SJCRH30 (cell line): Measurements from ENCODE around the gene GEMIN7. TPM values are rescaled to one million over a fixed set of nuclear protein-coding genes. Genes with fewer than 3 reads are reported as not detected.

Source experiments
- DNase-seq, 2 experiments: peaks; one replicate each; pipeline ENCODE4 v3.0.0-alpha.2; 2015 to 2020
- H3K27ac ChIP-seq: fragments of 250-450 bp; sonication (Bioruptor Pico); 2 replicates; pipeline ENCODE4 v1.5.1; 2020; ENCODE audit warnings: mild to moderate bottlenecking, moderate library complexity
- H3K27me3 ChIP-seq: fragments of 250-450 bp; sonication (Bioruptor Pico); 2 replicates; pipeline ENCODE4 v1.5.1; 2020; ENCODE audit warnings: mild to moderate bottlenecking, moderate library complexity
- H3K36me3 ChIP-seq: fragments of 250-450 bp; sonication (Bioruptor Pico); 2 replicates; pipeline ENCODE4 v1.5.1; 2020; ENCODE audit warnings: mild to moderate bottlenecking, moderate library complexity
- H3K4me1 ChIP-seq: fragments of 250-450 bp; sonication (Bioruptor Pico); 2 replicates; pipeline ENCODE4 v1.5.1; 2020; ENCODE audit warnings: mild to moderate bottlenecking, moderate library complexity
- H3K4me3 ChIP-seq: fragments of 250-450 bp; sonication (Bioruptor Pico); 2 replicates; pipeline ENCODE4 v1.5.1; 2020; ENCODE audit warnings: mild to moderate bottlenecking, moderate library complexity
- H3K9me3 ChIP-seq: fragments of 250-450 bp; sonication (Bioruptor Pico); replicated peaks from 2 replicates; pipeline ENCODE4 v1.5.1; 2020; ENCODE audit warnings: mild to moderate bottlenecking, moderate library complexity
- total RNA-seq: library from RNA; depleted of rRNA; stranded (reverse); fragments of >200 nt; shearing (Covaris generic); gene quantifications from 2 replicates; pipeline ENCODE4 v1.2.3, GENCODE V29; 2014

The GEMIN7 gene
- total RNA-seq, 1 experiment from 2014 or later, result 37.9 TPM

DNA sequence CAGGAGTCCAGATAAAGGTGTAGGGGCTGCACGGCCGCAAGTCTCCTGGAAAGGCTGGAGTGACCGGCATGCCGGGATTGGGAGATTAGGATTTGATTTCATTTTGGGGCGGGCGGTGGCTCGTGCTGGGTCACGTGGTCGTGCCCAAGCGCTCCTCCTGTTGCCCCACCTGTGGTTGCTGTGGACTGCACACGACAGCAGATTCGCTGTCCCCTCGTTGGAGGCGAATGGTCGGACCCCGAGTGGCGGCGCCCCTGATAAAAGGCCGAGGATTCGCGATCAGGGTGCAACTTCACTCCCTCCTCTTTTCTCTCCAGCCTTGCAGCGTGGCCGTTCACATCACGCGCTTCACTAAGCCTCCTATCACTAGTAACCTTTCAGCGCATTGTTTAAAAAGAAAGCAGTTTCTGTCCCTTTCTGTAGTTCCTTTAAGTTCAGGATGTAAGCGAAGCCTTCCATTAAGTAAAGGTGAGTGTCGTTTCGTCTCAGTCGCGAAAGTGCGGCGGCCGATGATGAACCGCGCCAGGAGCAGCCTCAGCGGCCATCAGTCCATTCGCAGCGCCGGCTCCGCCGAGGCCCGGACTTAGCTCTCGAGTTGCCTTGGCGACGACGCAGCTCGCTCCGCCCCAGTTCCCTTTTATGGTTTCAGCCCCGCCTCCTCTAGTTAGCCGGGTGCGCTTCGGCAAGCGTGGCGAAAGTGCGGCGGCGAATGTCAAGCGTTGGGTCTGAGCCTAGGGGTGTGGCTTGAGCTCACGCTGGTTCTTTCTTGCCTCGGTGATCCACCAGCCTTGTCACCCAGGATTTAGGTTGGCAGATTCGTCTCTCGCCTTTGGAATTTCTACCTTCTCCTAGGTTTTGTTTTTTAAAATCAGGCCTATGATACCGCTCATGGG is 12.2 kb downstream of the GEMIN7 start:
- peak overlapping the region; percentile 92; the same call in 1 of the 2 replicates for H3K27ac ChIP-seq
- peak overlapping the region; percentile 86 for H3K4me3 ChIP-seq
- peaks cover 4% of the 10 kb centered on the region; the same call in 1 of the 2 replicates for H3K36me3 ChIP-seq
- no peaks in the 10 kb centered on the region for H3K9me3 ChIP-seq
- H3K27me3 ChIP-seq, result no peaks in the 10 kb centered on the region
- H3K4me1 ChIP-seq, result no peaks in the 10 kb centered on the region
- DNase-seq, result peak; percentile 84 to 89

DNA sequence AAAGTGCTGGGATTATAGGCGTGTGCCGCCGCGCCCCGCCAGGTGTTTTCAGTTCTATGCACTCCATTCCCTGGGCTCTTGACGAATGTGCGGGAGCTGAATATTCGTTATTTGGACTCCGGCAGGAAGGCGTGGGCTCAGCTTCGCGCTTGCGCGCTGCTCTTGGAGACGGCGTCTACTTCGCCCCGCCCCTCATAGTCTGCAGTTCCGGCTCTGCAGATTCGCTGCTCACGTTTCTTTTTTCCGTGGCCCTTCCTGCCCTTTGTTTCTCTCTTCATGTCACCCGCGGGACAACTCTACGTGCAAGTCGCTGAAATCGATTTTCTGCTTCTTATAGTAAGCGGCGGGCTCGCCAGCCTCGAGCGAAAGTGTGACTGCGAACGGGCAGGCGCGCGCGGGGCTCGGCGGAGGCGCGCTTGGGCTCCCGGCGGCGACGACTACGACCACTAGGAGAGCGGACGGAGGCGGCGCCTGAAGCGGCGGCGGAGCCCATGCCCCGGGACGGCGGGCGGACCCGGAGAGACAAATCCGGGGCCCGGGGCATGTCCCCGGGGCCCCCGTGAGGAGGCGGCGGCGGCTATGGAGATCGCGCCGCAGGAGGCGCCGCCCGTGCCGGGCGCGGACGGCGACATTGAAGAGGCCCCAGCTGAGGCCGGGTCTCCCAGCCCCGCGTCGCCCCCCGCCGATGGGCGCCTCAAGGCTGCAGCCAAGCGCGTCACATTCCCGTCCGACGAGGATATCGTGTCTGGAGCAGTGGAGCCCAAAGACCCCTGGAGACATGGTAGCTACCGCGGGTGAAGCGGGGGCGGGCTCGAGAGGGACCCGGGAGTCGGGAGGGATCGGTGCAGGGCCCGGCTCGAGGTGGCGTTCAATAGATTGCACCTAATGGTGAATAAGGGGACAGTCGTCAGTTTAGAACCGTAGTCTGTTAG is 14.0 kb downstream of the GEMIN7 start, which contains the start of gene PPP1R37:
Gene PPP1R37, plus strand, starts transcription at position 433 of the 932 bp plus-strand sequence. Its CDS starts 147 bp downstream, at position 580.
- Histone ChIP-seq H3K36me3 (peaks cover 4% of the 10 kb centered on the region; the same call in 1 of the 2 replicates), H3K27ac (peak within 1 kb of the TSS; percentile 92), H3K4me1 (no peaks in the 10 kb centered on the region; the same call in 1 of the 2 replicates), H3K27me3 (no peaks in the 10 kb centered on the region), H3K4me3 (peak within 1 kb of the TSS; percentile 86), H3K9me3 (no peaks in the 10 kb centered on the region)
- peak; percentile 95 to 96 for DNase-seq

DNA sequence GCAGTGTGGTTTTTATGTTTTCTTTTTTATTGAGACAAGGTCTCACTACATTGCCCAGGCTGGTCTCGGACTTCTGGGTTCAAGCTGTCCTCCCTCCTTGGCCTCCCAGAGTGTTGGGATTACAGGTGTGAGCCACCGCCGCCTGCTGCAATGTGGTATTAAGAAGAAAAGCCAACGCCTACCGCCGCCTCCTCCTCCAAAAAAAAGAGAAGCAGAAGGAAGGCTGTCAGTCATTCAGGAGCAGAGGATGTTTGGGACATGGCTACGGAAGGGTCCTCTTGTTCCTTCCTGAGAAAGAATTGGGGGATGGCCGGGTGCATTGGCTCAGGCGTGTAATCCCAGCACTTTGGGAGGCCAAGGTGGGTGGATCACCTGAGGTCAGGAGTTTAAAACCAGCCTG is 15.1 kb downstream of the GEMIN7 start:
- H3K4me1 ChIP-seq, result peaks cover 8% of the 10 kb centered on the region
- no peaks in the 10 kb centered on the region for H3K27me3 ChIP-seq
- H3K9me3 ChIP-seq, result no peaks in the 10 kb centered on the region
- H3K36me3 ChIP-seq, result peaks cover 4% of the 10 kb centered on the region; the same call in 1 of the 2 replicates
- peak overlapping the region; percentile 86 for H3K4me3 ChIP-seq
- no peak overlapping the region for H3K27ac ChIP-seq
- no peak for DNase-seq

DNA sequence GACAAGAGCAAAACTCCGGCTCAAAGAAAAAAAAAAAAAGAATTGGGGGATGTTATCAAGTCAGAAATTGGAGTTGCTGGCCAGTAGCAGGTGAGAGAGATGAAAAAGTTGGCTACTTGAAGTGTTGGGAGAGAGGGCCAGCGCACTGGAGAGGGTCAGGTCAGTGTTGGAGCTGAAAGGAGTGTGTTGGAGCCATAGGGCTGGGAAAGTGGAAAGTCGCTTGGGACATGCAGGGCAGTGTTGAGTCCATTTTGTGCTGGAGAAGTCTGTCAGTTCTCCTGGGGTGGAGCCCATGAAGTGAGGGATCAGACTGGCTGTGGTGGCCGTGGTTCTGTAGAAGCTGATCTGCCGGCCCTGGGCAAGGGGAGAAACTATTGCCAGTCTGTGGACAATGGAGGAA is 15.6 kb downstream of the GEMIN7 start:
- H3K4me1 ChIP-seq, result peaks cover 10% of the 10 kb centered on the region
- no peak for DNase-seq
- H3K27ac ChIP-seq, result no peak overlapping the region
- H3K27me3 ChIP-seq, result no peaks in the 10 kb centered on the region
- peaks cover 4% of the 10 kb centered on the region; the same call in 1 of the 2 replicates for H3K36me3 ChIP-seq
- H3K4me3 ChIP-seq, result no peak overlapping the region
- no peaks in the 10 kb centered on the region for H3K9me3 ChIP-seq

DNA sequence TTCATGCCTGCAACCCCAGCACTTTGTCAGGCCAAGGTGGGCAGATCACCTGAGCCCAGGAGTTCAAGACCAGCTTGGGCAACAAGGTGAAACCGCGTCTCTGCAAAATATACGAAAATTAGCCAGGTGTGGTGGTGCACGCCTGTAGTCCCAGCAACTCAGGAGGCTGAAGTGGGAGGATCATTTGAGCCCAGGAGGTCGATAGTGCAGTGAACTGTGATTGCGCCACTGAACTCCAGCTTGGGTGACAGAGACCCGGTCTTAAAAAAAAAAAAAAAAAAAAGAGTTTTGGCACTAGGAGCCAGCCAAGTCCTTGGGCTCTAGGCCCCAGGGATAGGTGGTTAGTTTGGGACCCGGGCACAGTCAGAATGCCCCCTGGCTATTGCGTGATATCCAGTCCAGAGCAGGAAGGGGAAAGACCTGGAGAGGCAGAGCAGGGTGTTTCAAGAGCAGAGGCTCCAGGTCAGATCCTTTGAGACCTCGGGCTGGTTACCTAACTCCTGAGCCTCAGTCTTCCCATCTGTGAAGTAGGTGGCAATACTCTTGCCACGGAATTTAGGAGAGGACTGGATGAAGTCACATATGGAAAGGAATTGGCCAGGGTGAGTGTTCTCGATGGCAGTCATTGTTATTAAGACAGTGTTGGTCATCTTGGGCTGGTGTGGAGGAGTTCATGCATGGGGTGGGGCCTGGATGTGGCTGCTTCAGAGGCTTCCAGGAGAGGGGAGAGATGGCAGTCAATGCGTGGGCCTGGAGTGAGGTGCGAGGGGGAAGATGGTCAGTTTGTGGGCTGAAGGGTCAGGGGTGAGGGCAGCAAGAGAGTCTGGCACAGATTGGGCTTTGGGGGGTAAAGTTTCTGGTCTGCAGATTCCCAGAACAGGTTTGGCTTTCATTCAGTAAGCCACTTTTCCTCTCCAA is 16.7 kb downstream of the GEMIN7 start:
- DNase-seq, result no peak
- Histone ChIP-seq H3K36me3 (peaks cover 1% of the 10 kb centered on the region; the same call in 1 of the 2 replicates), H3K27ac (no peak overlapping the region), H3K4me1 (peaks cover 11% of the 10 kb centered on the region), H3K9me3 (no peaks in the 10 kb centered on the region), H3K27me3 (no peaks in the 10 kb centered on the region), H3K4me3 (no peak overlapping the region)

DNA sequence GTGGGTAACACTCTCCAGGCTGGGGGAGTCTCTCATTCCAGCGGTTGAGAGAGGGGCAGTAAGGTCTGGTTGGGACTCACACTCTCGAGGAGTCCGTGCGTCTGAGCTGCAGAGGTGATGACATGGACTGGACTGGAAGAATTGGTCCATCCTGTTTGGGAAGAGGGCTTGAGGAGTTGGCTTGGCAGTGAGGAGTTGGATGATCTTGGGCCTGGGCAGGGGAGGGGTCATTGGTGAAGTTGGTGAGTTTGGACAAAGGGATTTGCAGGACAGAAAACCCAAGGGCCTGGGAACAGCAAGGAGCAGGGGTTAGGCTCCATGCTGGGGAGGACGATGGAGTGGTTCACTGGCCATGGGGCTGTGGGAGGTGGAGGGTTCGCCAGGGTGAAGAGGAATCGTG is 17.6 kb downstream of the GEMIN7 start:
- H3K27ac ChIP-seq, result no peak overlapping the region
- no peaks in the 10 kb centered on the region for H3K36me3 ChIP-seq
- no peaks in the 10 kb centered on the region for H3K27me3 ChIP-seq
- no peaks in the 10 kb centered on the region for H3K9me3 ChIP-seq
- no peak overlapping the region for H3K4me3 ChIP-seq
- no peak for DNase-seq
- peaks cover 11% of the 10 kb centered on the region for H3K4me1 ChIP-seq

DNA sequence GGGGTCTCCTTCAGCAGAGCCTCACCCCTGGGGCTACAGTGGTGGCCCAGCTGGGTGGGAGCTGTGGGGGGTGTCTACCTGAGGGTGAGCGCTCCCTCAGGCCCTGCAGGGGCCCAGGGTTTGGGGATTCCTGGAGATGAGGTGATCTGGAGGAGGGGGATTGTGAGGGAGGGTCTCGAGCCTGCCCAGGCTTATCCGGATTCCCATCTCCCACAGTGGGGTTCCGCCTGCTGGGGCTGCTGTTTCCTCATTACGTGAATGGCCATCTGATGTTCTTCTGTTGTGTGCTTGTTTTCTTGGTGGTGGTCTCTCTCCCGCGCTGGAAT is 18.4 kb downstream of the GEMIN7 start:
- H3K27ac ChIP-seq, result no peak overlapping the region
- peaks cover 11% of the 10 kb centered on the region for H3K4me1 ChIP-seq
- no peaks in the 10 kb centered on the region for H3K27me3 ChIP-seq
- H3K9me3 ChIP-seq, result no peaks in the 10 kb centered on the region
- H3K4me3 ChIP-seq, result no peak overlapping the region
- no peak for DNase-seq
- H3K36me3 ChIP-seq, result no peaks in the 10 kb centered on the region

DNA sequence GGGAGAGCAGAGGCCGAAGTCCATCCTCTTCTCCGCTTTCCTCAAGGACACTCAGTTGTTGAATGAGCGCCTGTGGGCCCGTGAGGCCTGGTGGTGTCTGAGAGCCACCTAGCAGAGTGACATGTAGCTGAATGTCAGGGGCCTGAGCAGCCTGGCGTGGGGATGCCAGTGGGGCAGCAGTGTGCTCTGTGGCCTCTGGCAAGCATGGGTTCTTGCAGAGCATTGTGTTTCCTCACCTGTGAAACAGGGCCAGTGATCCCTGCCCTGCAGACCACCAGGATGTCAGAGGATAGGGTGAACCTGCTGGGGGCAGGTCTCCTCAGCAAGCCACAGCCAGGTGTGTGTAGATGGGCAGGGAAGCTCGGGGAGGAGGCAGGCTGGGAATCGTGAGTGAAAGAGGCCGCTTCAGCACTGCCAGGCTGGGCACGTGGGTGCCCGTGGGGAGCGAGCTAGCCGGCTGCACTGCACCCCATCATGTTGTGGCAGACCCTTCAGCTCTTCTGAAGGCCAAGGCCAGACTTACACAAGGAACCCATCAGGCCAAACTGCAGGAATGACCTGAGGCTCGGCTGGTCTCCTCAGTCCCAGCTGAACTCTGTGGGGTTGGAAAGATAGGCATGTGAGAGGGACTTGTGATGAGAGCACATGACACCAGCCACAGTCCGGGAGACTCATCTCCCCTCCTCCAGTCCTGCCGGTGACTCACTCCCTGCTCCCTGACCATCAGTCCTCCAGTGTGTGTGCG is 18.9 kb downstream of the GEMIN7 start:
- H3K27ac ChIP-seq, result no peak overlapping the region
- peak; percentile 50 to 51 for DNase-seq
- no peaks in the 10 kb centered on the region for H3K36me3 ChIP-seq
- peaks cover 15% of the 10 kb centered on the region for H3K4me1 ChIP-seq
- H3K4me3 ChIP-seq, result no peak overlapping the region
- H3K27me3 ChIP-seq, result no peaks in the 10 kb centered on the region
- H3K9me3 ChIP-seq, result no peaks in the 10 kb centered on the region

DNA sequence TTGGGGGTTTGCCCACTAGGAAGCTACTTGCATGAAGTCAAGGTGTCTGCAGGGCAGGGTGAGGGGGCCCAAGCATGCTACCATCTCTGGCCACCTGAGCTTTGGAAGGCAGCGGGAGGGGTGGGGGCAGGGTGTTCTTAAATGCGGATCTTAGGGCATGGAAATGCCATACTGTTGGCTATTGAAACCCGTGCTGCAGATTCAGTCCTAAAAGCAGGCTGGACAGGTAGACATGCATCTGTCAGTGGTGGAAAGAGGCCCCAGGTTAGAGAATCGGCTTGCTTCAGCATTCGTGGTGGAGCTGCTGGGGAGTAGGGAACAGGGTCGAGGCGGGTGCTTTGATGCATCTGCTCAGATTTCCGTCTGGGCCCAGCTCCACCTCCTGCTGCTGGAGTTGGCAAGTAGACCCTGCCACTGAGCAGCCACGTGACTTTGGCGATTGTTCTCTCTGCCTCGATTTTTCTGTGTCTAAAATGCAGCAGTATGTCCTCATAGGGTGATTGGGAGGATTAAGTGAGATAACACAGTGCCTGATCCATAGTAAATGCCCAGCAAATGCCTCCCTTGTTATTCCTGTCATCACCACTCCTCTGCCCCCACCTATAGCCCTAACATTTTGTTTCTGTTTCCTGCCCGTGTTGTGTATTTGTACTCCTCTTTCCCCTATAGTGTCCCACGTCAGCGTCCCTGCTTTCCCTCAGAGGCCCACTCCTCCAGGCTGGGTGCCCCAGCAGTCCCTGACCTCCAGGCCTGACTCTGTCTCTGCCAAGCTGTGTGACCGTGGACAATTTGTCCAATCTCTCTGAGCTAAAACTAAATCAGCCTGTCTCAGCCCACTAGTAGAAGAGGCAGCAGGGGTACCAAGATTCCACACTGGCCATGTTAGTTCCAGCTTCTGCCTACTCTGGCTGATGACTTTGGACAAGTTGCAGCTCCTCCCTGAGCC is 19.7 kb downstream of the GEMIN7 start:
- peaks cover 19% of the 10 kb centered on the region for H3K4me1 ChIP-seq
- no peak overlapping the region for H3K27ac ChIP-seq
- H3K9me3 ChIP-seq, result no peaks in the 10 kb centered on the region

DNA sequence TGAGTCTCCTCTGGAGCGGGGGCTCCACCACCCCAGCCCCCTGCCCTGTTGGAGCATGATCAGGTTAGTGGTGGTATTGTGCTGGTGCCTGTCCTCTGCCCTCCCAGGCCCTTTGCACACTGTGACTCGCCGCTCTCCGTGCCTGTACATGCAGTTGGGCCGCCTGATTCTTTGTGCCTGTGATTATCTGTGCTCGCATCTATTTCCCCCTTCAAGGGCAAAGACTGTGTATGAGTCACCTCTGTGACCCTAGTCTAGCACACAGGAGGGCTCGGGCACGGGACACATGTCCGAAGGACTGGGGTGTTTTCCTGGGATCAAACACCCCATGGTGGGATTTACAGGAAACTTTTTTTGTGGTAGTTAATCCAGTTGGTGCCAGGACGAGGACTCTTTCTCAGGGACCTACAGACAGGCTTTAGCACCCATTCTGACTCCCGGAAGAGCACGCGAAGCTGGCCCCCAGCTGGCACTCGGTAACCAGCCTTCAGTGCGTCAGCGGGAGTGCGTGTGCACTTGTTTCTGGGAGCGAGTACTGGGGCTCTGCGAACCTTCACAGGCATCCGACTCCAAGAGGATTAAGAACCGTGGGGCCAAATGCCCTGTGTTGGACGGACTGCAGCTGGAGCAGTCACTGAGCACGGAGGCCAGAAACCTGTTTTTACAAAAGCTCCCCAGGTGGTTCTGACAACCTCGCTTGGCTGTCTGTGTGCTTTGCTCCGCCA is 20.6 kb downstream of the GEMIN7 start:
- DNase-seq, result no peak
- Histone ChIP-seq H3K27me3 (no peaks in the 10 kb centered on the region), H3K9me3 (no peaks in the 10 kb centered on the region), H3K4me3 (no peak overlapping the region), H3K27ac (no peak overlapping the region), H3K4me1 (peaks cover 19% of the 10 kb centered on the region), H3K36me3 (no peaks in the 10 kb centered on the region)

More for the DNA sequence above, 19.7 kb downstream of the GEMIN7 start:
- Histone ChIP-seq H3K36me3 (no peaks in the 10 kb centered on the region), H3K27me3 (no peaks in the 10 kb centered on the region), H3K4me3 (no peak overlapping the region)
- no peak for DNase-seq

DNA sequence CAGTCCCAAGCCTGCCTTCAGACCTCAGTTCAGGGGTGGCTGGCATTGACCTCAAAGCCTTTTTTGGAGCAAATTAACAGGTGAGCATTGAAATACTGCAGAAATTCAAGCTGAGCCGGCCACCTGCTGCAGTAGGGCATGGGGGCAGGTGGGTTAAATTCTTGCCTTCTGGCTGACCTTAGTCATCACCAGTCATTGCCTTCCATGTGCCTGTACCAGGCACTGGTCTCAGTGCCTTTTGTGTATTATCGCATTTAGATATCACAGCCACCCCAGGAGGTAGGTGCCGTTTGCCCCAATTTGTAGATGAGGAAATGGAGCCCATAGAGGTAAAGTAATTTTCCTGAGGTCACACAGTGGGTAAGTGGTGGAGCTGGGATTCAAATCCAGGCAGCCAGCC is 21.1 kb downstream of the GEMIN7 start:
- Histone ChIP-seq H3K36me3 (no peaks in the 10 kb centered on the region), H3K27me3 (no peaks in the 10 kb centered on the region), H3K9me3 (no peaks in the 10 kb centered on the region), H3K27ac (no peak overlapping the region), H3K4me1 (peaks cover 19% of the 10 kb centered on the region), H3K4me3 (no peak overlapping the region)
- no peak for DNase-seq

DNA sequence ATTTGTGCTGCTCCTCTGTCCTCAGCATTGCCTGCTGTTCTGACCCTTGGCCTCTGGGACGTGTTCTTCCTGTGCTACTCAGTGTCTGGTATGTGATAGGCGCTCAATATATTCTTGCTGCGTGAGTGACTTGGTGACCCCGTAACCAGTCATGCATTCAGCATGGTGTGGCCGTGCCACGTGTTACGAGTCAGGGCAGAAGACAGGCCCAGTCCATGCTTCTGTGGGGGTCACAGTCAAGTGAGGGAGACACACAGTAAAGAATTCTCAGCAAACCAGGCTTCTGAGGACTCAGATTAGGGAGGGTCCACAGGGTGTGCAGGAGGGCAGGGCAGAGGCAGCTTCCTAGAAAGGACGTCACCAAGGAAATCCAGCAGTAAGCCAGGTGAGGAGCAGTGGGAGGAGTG is 21.8 kb downstream of the GEMIN7 start:
- H3K36me3 ChIP-seq, result no peaks in the 10 kb centered on the region
- DNase-seq, result no peak
- H3K4me1 ChIP-seq, result peaks cover 19% of the 10 kb centered on the region
- H3K27me3 ChIP-seq, result no peaks in the 10 kb centered on the region
- H3K4me3 ChIP-seq, result no peak overlapping the region
- no peak overlapping the region for H3K27ac ChIP-seq
- no peaks in the 10 kb centered on the region for H3K9me3 ChIP-seq
